Left renal cortex interstitium (tissue), 4 donors: ENCODE measurements around the gene DIRAS1. TPM values are rescaled to one million over a fixed set of nuclear protein-coding genes. Genes with fewer than 3 reads are reported as not detected.

Experiments
- DNase-seq, 4 donors: peaks; one replicate each; pipeline ENCODE4 v3.0.0-alpha.2; 2013; ENCODE audit warnings: low read depth in 4 of 4, low spot score in 2 of 4, missing footprints in 1 of 4
- polyA plus RNA-seq, 4 donors: library from polyadenylated mRNA; unstranded; fragments of 120-200 nt; gene quantifications; one replicate each; pipeline ENCODE4 v1.2.1, GENCODE V29; 2013; ENCODE audit not compliant: insufficient read length in 4 of 4

DIRAS1 gene
- polyA plus RNA-seq: 1 to 10 TPM; 2.5 to 5.0 (median 3.4) TPM

- no peak for DNase-seq
Observed at GRCh38 chr19:2720777-2721569, at the start of gene DIRAS1. DIRAS1 (minus strand) TSS chr19:2721372; CDS start chr19:2717806, 3,566 bp downstream.

GRCh38 chr19:2770055-2771013, 49.2 kb upstream of the DIRAS1 start:
- DNase-seq: peak in 1 of 4 donors; percentile 60

- no peak for DNase-seq
Observed at GRCh38 chr19:2769218-2769617, 48.0 kb upstream of the DIRAS1 start.

GRCh38 chr19:2768365-2769132, 47.4 kb upstream of the DIRAS1 start:
- DNase-seq: no peak

GRCh38 chr19:2767688-2768087, 46.5 kb upstream of the DIRAS1 start:
- no peak for DNase-seq

- DNase-seq: no peak
Observed at GRCh38 chr19:2766594-2767372, 45.6 kb upstream of the DIRAS1 start.

GRCh38 chr19:2765376-2765775, 44.2 kb upstream of the DIRAS1 start:
- no peak for DNase-seq

GRCh38 chr19:2764945-2765344, 43.8 kb upstream of the DIRAS1 start:
- no peak for DNase-seq

- DNase-seq: no peak
Observed at GRCh38 chr19:2763687-2764086, 42.5 kb upstream of the DIRAS1 start.

GRCh38 chr19:2762783-2763496, 41.8 kb upstream of the DIRAS1 start:
- DNase-seq: no peak

- no peak for DNase-seq
Observed at GRCh38 chr19:2761876-2762782, 41.0 kb upstream of the DIRAS1 start.

- no peak for DNase-seq
Observed at GRCh38 chr19:2761309-2761677, 40.1 kb upstream of the DIRAS1 start.

GRCh38 chr19:2759965-2760364, 38.8 kb upstream of the DIRAS1 start:
- DNase-seq: no peak

GRCh38 chr19:2759362-2759761, 38.2 kb upstream of the DIRAS1 start:
- DNase-seq: no peak

GRCh38 chr19:2758601-2759313, 37.6 kb upstream of the DIRAS1 start:
- DNase-seq: no peak

- no peak for DNase-seq
Observed at GRCh38 chr19:2756921-2757881, 36.0 kb upstream of the DIRAS1 start.
